ENCODE results near the gene DLGAP1.

DNA sequence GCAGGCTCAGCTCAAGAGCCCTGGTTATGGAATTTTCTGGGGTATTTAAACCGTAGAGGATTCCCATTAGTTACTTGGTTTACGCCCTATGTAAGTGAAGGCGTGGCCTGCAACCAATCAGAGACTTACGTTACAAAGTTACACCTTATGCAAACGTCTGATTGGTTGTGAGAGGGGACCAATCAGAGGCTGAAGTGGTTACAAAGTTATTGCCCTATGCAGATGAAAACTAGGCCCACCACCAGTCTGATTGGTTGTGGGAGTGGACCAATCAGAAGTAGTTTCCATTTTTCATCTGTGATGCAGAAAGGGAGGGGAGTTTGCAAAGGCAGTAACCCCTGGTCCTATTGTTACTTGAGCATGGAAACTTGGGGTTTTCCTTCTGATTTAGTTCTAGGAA, 49.1 kb downstream of the DLGAP1 start:
- TF ChIP-seq POLR2A (IDR thresholded peaks at IDR 0.05; ENCODE audit: low read length) (no peak), GATA1 (IDR thresholded peaks at IDR 0.05; ENCODE audit: low read depth, low read length) (no peak)

Data from erythroblast (primary cell).